ENCODE results near the gene LRRN3.

DNA sequence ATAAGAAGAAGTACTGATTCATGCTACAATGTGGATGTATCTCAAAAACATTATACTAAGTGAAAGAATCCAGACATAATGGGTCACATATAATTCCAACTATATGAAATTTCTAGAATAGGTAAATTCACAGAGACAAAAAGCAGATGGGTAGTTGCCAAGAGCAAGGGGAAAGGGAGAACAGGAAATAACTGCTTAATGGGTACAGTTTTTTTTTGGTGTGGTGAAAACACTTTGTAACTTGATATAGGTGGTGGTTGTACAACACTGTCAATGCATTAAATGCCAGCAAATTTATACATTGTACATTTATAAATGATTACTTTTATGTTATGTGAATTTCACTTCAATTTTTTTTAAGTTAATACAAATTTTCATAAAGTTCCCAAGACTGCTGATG is 19.4 kb upstream of the LRRN3 start:
- TF ChIP-seq POLR2AphosphoS5 (IDR thresholded peaks at IDR 0.05; ENCODE audit: borderline replicate concordance, low read depth, low read length): no peak
- TF ChIP-seq EZH2 (IDR thresholded peaks at IDR 0.05): no peak
